Neuronal stem cell (in vitro differentiated cells): ENCODE data around the gene AMER3.

Experiments
- DNase-seq: peaks from one replicate; pipeline ENCODE4 v3.0.0-alpha.2; 2013; ENCODE audit warnings: low spot score
- H2AFZ ChIP-seq: one replicate; pipeline ENCODE4 v1.6.1; 2013; ENCODE audit warnings: mild to moderate bottlenecking, low read length, inconsistent platforms
- H2AK5ac ChIP-seq: 2 replicates; pipeline ENCODE4 v1.6.1; 2013; ENCODE audit warnings: low read depth, mild to moderate bottlenecking, inconsistent platforms, low read length, moderate library complexity, mixed read lengths
- H2BK120ac ChIP-seq: 2 replicates; pipeline ENCODE4 v1.6.1; 2013; ENCODE audit warnings: low read depth, mild to moderate bottlenecking, inconsistent platforms, low read length, moderate library complexity, mixed read lengths
- H2BK12ac ChIP-seq: one replicate; pipeline ENCODE4 v1.6.1; 2013; ENCODE audit warnings: low read length, inconsistent platforms
- H2BK15ac ChIP-seq: 2 replicates; pipeline ENCODE4 v1.6.1; 2013; ENCODE audit warnings: mild to moderate bottlenecking, low read length, inconsistent platforms, mixed read lengths
- H2BK5ac ChIP-seq: one replicate; pipeline ENCODE4 v1.6.1; 2013; ENCODE audit warnings: inconsistent platforms, mild to moderate bottlenecking, low read length, moderate library complexity
- H3K14ac ChIP-seq: one replicate; pipeline ENCODE4 v1.6.1; 2013; ENCODE audit warnings: low read length, inconsistent platforms
- H3K18ac ChIP-seq: 2 replicates; pipeline ENCODE4 v1.6.1; 2013; ENCODE audit warnings: low read length, inconsistent platforms
- H3K23ac ChIP-seq: 2 replicates; pipeline ENCODE4 v1.6.1; 2013; ENCODE audit warnings: low read depth, mild to moderate bottlenecking, mixed read lengths, low read length, inconsistent platforms; ENCODE audit not compliant: poor library complexity
- H3K27ac ChIP-seq: replicated peaks from 3 replicates; pipeline ENCODE4 v1.5.1; 2013; ENCODE audit warnings: low read length, inconsistent platforms
- H3K27me3 ChIP-seq, 3 experiments: 2 replicates each; pipeline ENCODE4 v1.6.1; 2013; ENCODE audit warnings: low read length in 3 of 3, mild to moderate bottlenecking in 2 of 3, inconsistent platforms in 1 of 3, low read depth in 1 of 3, mixed read lengths in 1 of 3, moderate library complexity in 1 of 3; ENCODE audit not compliant: control insufficient read depth in 3 of 3, insufficient read depth in 3 of 3
- H3K36me3 ChIP-seq, 2 donors: replicated peaks in 1 of 2; 2 replicates each; pipeline ENCODE4 v1.6.1; 2013; ENCODE audit warnings: low read length in 2 of 2; ENCODE audit not compliant: control insufficient read depth in 2 of 2, insufficient read depth in 2 of 2
- H3K4ac ChIP-seq: 2 replicates; pipeline ENCODE4 v1.6.1; 2013; ENCODE audit warnings: inconsistent platforms, mild to moderate bottlenecking, low read length, moderate library complexity
- H3K4me1 ChIP-seq, 2 donors: 1 replicate in 1 of 2; 2 replicates in 1 of 2; pipeline ENCODE4 v1.6.1; 2013; ENCODE audit warnings: low read length in 2 of 2, low read depth in 1 of 2; ENCODE audit not compliant: control insufficient read depth in 2 of 2, insufficient read depth in 1 of 2
- H3K4me2 ChIP-seq: one replicate; pipeline ENCODE4 v1.6.1; 2013; ENCODE audit warnings: mild to moderate bottlenecking, low read length, inconsistent platforms; ENCODE audit not compliant: insufficient read depth, poor library complexity, severe bottlenecking
- H3K4me3 ChIP-seq, 2 donors: 2 replicates each; pipeline ENCODE4 v1.5.1; 2013; ENCODE audit warnings: low read length in 2 of 2, mild to moderate bottlenecking in 2 of 2, inconsistent platforms in 1 of 2, moderate library complexity in 1 of 2
- H3K79me1 ChIP-seq: one replicate; pipeline ENCODE4 v1.6.1; 2013; ENCODE audit warnings: low read depth, mild to moderate bottlenecking, inconsistent platforms, low read length, moderate library complexity
- H3K9ac ChIP-seq: one replicate; pipeline ENCODE4 v1.6.1; 2013; ENCODE audit warnings: mild to moderate bottlenecking, low read depth, low read length, inconsistent platforms; ENCODE audit not compliant: poor library complexity
- H3K9me3 ChIP-seq, 2 donors: replicated peaks in 1 of 2; 2 replicates each; pipeline versions ENCODE3 to v1.6.1; 2013; ENCODE audit warnings: low read length in 2 of 2, mild to moderate bottlenecking in 2 of 2, inconsistent platforms in 1 of 2, low read depth in 1 of 2, mixed read lengths in 1 of 2, moderate library complexity in 1 of 2; ENCODE audit not compliant: control insufficient read depth in 2 of 2, insufficient read depth in 1 of 2
- H4K8ac ChIP-seq: one replicate; pipeline ENCODE4 v1.6.1; 2013; ENCODE audit warnings: low read depth, mild to moderate bottlenecking, inconsistent platforms, low read length, moderate library complexity
- H4K91ac ChIP-seq: one replicate; pipeline ENCODE4 v1.6.1; 2013; ENCODE audit warnings: low read length, low read depth, mild to moderate bottlenecking, inconsistent platforms; ENCODE audit not compliant: poor library complexity
- WGBS, 2 donors: extraction: QIAGEN DNeasy Blood & Tissue Kit; methylation state at CpG; one replicate each; pipeline ENCODE4 v1.1.7; 2013; ENCODE audit warnings: missing lambda C conversion rate in 2 of 2, mixed read lengths in 1 of 2; ENCODE audit not compliant: insufficient read length in 2 of 2, insufficient replicate concordance in 1 of 2; ENCODE audit errors: extremely low coverage in 2 of 2; 5-methylcytosine and 5-hydroxymethylcytosine counted together

Gene AMER3

DNA sequence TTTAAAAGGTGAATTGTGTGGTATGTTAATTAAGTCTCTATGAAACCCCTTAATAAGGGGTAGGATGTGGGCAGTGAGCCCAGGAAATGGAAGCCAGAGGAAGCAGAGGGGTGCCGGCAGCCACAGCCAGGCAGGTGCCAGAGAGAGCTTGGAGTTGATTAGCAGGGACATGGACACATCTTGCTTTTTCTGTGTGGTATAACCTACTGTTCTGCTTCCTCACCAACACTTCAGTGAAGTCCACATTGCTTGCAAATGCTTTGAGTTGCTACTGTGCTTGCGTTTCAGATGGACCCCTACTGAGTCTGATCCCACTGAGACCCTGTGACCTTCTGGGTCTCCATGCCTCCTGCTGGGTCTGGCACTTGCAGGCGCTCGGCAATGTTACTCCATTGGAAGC, 51.0 kb downstream of the AMER3 start:
- WGBS, 2 donors = no CpG with 5 or more reads among the region's 4 CpGs
- H3K4me2 ChIP-seq = no peak overlapping the region

DNA sequence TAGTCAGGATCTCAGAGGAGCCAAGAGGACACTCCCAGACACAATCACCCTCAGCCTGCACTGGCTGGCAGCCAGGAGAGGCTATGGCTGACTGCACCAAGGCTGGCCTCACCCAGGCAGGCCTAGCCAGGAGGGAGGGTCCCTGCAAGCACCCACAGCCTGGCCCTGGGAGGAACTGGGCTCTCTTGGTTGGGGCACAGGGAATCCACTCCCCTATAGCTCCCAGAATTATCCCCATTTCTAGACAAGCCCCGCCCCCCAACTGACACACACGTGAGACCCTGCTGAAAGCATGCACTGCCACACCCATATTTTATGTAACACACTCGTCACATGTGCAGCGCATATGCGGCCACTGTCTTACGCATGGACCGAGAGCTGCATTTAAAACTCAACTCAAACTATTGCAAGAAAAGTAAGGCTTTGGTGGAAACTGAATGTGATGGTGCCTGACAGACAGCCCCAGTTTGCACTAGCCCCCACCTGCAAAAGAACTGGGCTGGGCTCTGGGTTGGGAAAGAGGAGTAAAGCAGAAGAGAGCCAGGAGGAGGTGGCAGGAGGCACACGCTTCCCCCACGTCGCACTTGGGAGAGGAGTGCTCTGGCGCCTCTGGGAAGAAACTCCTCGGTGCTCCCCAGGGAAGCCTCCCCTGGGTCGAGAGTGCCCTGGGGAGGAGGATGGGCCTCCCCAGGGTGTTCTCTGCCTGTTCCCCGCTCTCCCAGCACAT, 52.5 kb downstream of the AMER3 start:
- Histone ChIP-seq H3K23ac (no peak overlapping the region), H3K4ac (no peak overlapping the region), H3K14ac (peak overlapping the region; percentile 48), H4K8ac (no peak overlapping the region), H3K4me1 (peaks cover 0 to 1% of the 10 kb centered on the region in 2 donors), H2BK5ac (no peak overlapping the region), H3K27ac (no peak overlapping the region), H3K4me2 (no peak overlapping the region), H2BK12ac (peak overlapping the region; percentile 64), H3K4me3 (no peak overlapping the region), H3K9me3 (no peaks in the 10 kb centered on the region), H3K9ac (no peak overlapping the region), H2AFZ (no peak overlapping the region), H3K36me3 (no peaks in the 10 kb centered on the region), H3K27me3 (no peaks in the 10 kb centered on the region), H2AK5ac (peak overlapping the region; percentile 15), H2BK120ac (no peak overlapping the region), H3K18ac (peak overlapping the region; percentile 46), H2BK15ac (no peak overlapping the region), H3K79me1 (no peaks in the 10 kb centered on the region), H4K91ac (no peak overlapping the region)
- no peak for DNase-seq
- no CpG with 5 or more reads among the region's 14 CpGs for WGBS, 2 donors

More for the DNA sequence above, 51.0 kb downstream of the AMER3 start:
- H3K9ac ChIP-seq = no peak overlapping the region
- no peak overlapping the region for H3K14ac ChIP-seq
- no peaks in the 10 kb centered on the region for H3K79me1 ChIP-seq
- no peaks in the 10 kb centered on the region for H3K27me3 ChIP-seq
- peaks cover 0 to 2% of the 10 kb centered on the region in 2 donors for H3K4me1 ChIP-seq
- no peak overlapping the region for H2BK15ac ChIP-seq
- no peak overlapping the region for H4K91ac ChIP-seq
- H2AFZ ChIP-seq = no peak overlapping the region
- no peaks in the 10 kb centered on the region for H3K9me3 ChIP-seq
- no peak overlapping the region for H2BK12ac ChIP-seq
- H4K8ac ChIP-seq = no peak overlapping the region
- no peak for DNase-seq
- no peak overlapping the region for H3K27ac ChIP-seq
- no peak overlapping the region for H3K4ac ChIP-seq
- H2AK5ac ChIP-seq = no peak overlapping the region
- no peak overlapping the region for H2BK5ac ChIP-seq
- no peak overlapping the region for H2BK120ac ChIP-seq
- H3K23ac ChIP-seq = no peak overlapping the region
- no peak overlapping the region for H3K4me3 ChIP-seq
- H3K18ac ChIP-seq = no peak overlapping the region
- no peaks in the 10 kb centered on the region for H3K36me3 ChIP-seq

DNA sequence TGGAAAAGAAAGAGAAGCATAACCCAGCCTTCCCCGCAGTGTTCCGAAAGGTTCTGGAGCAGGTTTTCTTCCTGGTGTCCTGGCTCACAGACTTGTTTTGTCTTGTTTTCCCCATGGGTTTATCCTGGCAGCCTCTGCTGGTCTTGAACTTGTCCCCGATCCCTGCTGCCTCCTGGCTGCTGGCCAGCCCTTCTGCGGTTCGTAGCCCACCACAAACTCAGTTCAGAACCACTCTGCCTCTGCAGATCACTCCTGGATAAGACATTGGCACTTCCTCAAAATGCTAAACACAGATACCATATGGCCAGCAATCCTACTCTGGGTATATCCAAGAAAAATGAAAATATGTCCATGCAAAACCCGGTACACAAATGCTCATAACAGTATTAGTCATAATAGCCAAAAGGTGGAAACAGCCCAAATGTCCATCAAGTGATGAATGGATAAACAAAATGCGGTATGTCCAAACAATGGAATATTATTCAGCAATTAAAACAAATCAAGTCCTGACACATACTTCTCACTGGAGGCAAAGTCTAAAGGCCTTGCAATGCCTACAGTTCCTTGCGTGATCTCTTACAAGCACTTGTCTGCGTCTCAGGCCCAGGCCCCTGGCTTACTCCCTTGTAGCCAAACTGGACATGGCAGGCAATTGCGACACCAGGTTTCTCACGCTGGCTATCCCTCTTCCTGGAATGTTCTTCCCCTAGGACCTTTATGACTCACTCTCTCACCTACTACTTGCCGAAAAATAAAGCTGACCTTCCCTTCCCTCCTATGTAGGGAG, 53.3 kb downstream of the AMER3 start:
- no peak overlapping the region for H2AFZ ChIP-seq
- no peak for DNase-seq
- H3K27ac ChIP-seq = no peak overlapping the region

DNA sequence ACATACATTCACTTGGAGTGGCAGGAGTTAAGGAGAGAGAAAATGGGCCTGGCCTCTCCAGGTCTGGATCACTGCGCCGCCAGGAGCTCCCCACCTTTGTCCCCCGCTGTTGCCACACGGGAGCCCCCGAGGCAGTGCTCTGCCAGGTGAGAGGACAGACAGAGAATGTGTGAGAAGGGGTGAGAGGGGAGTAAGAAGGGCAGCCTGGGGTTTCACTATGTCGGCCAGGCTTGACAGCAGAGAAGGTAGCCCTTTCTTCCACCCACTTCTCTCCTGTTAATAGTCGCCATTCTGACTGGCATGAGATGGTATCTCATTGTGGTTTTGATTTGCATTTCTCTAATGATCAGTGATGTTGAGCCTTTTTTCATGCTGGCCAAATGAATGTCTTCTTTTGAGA, 55.1 kb downstream of the AMER3 start:
- H3K23ac ChIP-seq = no peak overlapping the region
- H4K91ac ChIP-seq = no peak overlapping the region
- H3K4me1 ChIP-seq = peaks cover 0 to 10% of the 10 kb centered on the region in 2 donors
- no CpG with 5 or more reads among the region's 7 CpGs for WGBS, 2 donors
- no peak overlapping the region for H2BK120ac ChIP-seq
- no peak overlapping the region for H4K8ac ChIP-seq
- DNase-seq = no peak
- H3K9me3 ChIP-seq = no peaks in the 10 kb centered on the region
- no peak overlapping the region for H3K9ac ChIP-seq
- H2AK5ac ChIP-seq = peak overlapping the region; percentile 67
- no peaks in the 10 kb centered on the region for H3K36me3 ChIP-seq
- H2BK5ac ChIP-seq = no peak overlapping the region
- H3K4me2 ChIP-seq = no peak overlapping the region
- no peak overlapping the region for H2AFZ ChIP-seq
- no peak overlapping the region for H3K4me3 ChIP-seq
- no peak overlapping the region for H3K27ac ChIP-seq
- no peaks in the 10 kb centered on the region for H3K79me1 ChIP-seq
- no peak overlapping the region for H2BK15ac ChIP-seq
- no peak overlapping the region for H3K4ac ChIP-seq
- H3K14ac ChIP-seq = no peak overlapping the region
- peak overlapping the region; percentile 53 for H3K18ac ChIP-seq
- no peaks in the 10 kb centered on the region for H3K27me3 ChIP-seq
- H2BK12ac ChIP-seq = no peak overlapping the region

More for the DNA sequence above, 53.3 kb downstream of the AMER3 start:
- Histone ChIP-seq H3K9ac (no peak overlapping the region), H2BK5ac (no peak overlapping the region), H3K36me3 (no peaks in the 10 kb centered on the region), H2AK5ac (no peak overlapping the region), H3K4me3 (no peak overlapping the region), H3K18ac (no peak overlapping the region), H2BK120ac (no peak overlapping the region), H3K4me2 (no peak overlapping the region), H2BK15ac (no peak overlapping the region), H3K4ac (no peak overlapping the region), H3K27me3 (no peaks in the 10 kb centered on the region), H3K14ac (no peak overlapping the region), H4K8ac (no peak overlapping the region), H3K9me3 (no peaks in the 10 kb centered on the region), H3K23ac (no peak overlapping the region), H4K91ac (no peak overlapping the region), H3K4me1 (peaks cover 0 to 4% of the 10 kb centered on the region in 2 donors), H2BK12ac (no peak overlapping the region), H3K79me1 (no peaks in the 10 kb centered on the region)
- WGBS, 2 donors = no CpG with 5 or more reads among the region's 12 CpGs
